ENCODE results near the gene HDLBP. TPM values are rescaled to one million over a fixed set of nuclear protein-coding genes. Genes with fewer than 3 reads are reported as not detected.

HDLBP gene
- 247 to 274 TPM (median 250 TPM) in 5 replicates for total RNA-seq (2022; extraction: Qiagen RNA extraction)

GRCh38 chr2:241315093-241315878 is at the start of gene HDLBP:
HDLBP (minus strand) TSS chr2:241315672; CDS start chr2:241266869, 48,803 bp downstream.

GRCh38 chr2:241355983-241356870 is 40.8 kb upstream of the HDLBP start, which contains the start of gene FARP2:
FARP2 (plus strand) TSS chr2:241356285; CDS start chr2:241373108, 16,823 bp downstream.

GRCh38 chr2:241315879-241316631 is 583 bp upstream of the HDLBP start, which contains the start of gene SEPTIN2:
SEPTIN2 (plus strand) TSS chr2:241315925; CDS start chr2:241324233, 8,308 bp downstream.

GRCh38 chr2:241188361-241189092 is 126.9 kb downstream of the HDLBP start, which contains the start of gene ANO7:
ANO7 (plus strand) TSS chr2:241188677; CDS start chr2:241190064, 1,387 bp downstream.

Other genes with a start within 250 kb of the HDLBP start
- gene MTERF4, start 213.4 kb downstream of the HDLBP start, total RNA-seq (2022; extraction: Qiagen RNA extraction): 21.5 to 30.0 TPM (median 24.3 TPM) in 5 replicates
- 5.4 to 7.6 TPM (median 7.2 TPM) in 5 replicates for gene PASK, start 166.2 kb downstream of the HDLBP start, total RNA-seq (2022; extraction: Qiagen RNA extraction)
- gene PPP1R7, start 165.2 kb downstream of the HDLBP start, total RNA-seq (2022; extraction: Qiagen RNA extraction): 55.0 to 65.2 TPM (median 56.5 TPM) in 5 replicates
- 1.6 to 2.0 TPM (median 1.9 TPM) in 5 replicates for gene ANO7, start 127.0 kb downstream of the HDLBP start, total RNA-seq (2022; extraction: Qiagen RNA extraction)
- 224 to 307 TPM (median 248 TPM) in 5 replicates for gene SEPTIN2, start 253 bp upstream of the HDLBP start, total RNA-seq (2022; extraction: Qiagen RNA extraction)
- 23.6 to 28.9 TPM (median 26.2 TPM) in 5 replicates for gene FARP2, start 40.6 kb upstream of the HDLBP start, total RNA-seq (2022; extraction: Qiagen RNA extraction)
- 101 to 117 TPM (median 112 TPM) in 5 replicates for gene STK25, start 192.9 kb upstream of the HDLBP start, total RNA-seq (2022; extraction: Qiagen RNA extraction)
- 28.3 to 40.7 TPM (median 38.1 TPM) in 5 replicates for gene BOK, start 243.1 kb upstream of the HDLBP start, total RNA-seq (2022; extraction: Qiagen RNA extraction)